HG03520 (cell line): ENCODE data around the gene OPTC.

Experiments used
- ATAC-seq: cut with Tn5 transposase; IDR thresholded peaks from one replicate; pipeline ENCODE4 v1.9.1; 2021; ENCODE audit warnings: mild to moderate bottlenecking, moderate library complexity; ENCODE audit not compliant: unreplicated experiment

The OPTC gene

GRCh38 chr1:203556047-203556851 lies 62.3 kb downstream of the OPTC start:
- ATAC-seq = no peak

- no peak for ATAC-seq
Observed at GRCh38 chr1:203557390-203557789, 63.4 kb downstream of the OPTC start.

GRCh38 chr1:203558064-203558760 lies 64.3 kb downstream of the OPTC start:
- ATAC-seq = no peak
